IPS-NIHi11 (cell line): ENCODE data around the gene DAPK3.
A peak's percentile ranks its signal among the peaks of the same experiment; 100 is the strongest.
"Not testable (repeated sequence)": the region's sequence is repeated elsewhere in the genome, so short reads cannot be mapped to it uniquely, and the experiment has no call there.

Experiments
- DNase-seq: peaks from one replicate; pipeline ENCODE4 v3.0.0; 2012; ENCODE audit warnings: mixed read lengths, low spot score

DAPK3 gene

DNA sequence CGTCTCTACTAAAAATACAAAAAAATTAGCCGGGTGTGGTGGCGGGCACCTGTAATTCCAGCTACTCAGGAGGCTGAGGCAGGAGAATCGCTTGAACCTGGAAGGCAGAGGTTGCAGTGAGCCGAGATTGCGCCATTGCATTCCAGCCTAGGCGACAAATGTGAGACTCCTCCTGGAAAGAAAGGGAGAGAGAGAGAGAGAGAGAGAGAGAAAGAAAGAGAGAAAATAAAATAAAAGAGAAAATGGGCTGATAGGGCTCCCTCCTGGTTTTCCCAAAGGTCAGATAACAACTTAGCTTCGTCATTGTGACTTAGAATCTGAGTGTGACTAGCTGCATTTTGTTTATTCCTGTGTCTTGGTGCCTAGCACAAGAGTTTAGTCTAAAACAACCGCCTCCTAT, 34.5 kb upstream of the DAPK3 start:
- DNase-seq, result not testable (repeated sequence)

DNA sequence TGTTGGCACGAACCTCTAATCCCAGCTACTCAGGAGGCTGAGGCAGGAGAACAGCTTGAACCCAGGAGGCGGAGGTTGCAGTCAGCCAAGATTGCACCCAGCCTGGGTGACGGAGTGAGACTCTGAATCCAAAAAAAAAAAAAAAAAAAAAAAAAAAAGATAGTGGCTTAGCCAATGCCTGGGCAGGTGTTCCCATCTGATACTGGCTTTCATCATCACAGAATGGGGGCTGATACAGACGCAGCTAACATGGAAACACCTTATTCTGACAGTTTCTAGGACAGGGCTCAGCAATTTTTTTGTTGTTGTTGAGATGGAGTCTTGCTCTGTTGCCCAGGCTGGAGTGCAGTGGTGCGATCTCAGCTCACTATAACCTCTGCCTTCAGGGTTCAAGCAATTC, 29.9 kb upstream of the DAPK3 start:
- not testable (repeated sequence) for DNase-seq

DNA sequence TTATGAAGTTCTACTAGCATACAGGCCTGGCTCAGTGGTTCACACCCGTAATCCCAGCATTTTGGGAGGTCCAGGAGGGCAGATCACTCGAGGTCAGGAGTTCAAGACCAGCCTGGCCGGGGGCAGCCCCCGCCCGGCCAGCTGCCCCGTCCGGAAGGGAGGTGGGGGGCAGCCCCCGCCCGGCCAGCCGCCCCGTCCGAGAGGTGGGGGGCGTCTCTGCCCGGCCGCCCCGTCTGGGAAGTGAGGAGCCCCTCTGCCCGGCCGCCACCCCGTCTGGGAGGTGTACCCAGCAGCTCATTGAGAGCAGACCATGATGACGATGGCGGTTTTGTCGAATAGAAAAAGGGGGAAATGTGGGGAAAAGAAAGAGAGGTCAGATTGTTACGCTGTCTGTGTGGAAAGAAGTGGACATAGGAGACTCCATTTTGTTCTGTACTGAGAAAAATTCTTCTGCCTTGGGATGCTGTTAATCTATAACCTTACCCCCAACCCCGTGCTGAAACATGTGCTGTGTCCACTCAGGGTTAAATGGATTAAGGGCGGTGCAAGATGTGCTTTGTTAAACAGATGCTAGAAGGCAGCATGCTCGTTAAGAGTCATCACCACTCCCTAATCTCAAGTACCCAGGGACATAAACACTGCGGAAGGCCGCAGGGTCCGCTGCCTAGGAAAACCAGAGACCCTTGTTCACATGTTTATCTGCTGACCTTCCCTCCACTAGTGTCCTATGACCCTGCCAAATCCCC, 27.9 kb upstream of the DAPK3 start:
- not testable (repeated sequence) for DNase-seq

DNA sequence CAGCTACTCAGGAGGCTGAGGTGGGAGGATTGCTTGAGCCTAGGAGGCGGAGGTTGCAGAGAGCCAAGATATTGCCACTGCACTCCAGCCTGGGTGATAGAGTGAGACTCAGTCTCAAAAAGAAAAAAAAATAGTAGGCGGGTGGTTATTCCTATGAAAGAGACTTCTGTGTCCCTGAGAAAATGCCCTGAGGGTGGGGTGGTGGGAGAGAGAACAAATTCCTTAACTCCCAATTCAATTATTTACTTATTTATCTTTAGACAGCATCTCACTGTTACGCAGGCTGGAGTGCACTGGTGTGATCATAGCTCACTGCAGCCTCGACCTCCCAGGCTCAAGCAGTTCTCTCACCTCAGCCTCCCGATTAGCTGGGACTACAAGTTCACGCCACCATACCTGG, 24.7 kb upstream of the DAPK3 start:
- DNase-seq, result no peak

DNA sequence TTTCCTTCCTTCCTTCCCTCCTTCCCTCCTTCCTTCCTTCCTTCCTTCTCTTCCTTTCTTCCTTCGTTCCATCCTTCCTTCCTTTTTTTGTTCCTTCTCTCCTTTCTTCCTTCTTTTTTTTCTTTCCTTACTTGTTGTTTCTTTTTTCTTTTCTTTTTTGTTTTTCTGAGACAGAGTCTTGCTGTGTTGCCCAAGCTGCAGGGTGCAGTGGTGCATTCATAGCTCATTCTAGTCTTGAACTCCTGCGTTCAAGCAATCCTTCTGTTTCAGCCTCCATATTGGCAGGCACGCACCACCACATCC, 19.9 kb upstream of the DAPK3 start:
- no peak for DNase-seq

DNA sequence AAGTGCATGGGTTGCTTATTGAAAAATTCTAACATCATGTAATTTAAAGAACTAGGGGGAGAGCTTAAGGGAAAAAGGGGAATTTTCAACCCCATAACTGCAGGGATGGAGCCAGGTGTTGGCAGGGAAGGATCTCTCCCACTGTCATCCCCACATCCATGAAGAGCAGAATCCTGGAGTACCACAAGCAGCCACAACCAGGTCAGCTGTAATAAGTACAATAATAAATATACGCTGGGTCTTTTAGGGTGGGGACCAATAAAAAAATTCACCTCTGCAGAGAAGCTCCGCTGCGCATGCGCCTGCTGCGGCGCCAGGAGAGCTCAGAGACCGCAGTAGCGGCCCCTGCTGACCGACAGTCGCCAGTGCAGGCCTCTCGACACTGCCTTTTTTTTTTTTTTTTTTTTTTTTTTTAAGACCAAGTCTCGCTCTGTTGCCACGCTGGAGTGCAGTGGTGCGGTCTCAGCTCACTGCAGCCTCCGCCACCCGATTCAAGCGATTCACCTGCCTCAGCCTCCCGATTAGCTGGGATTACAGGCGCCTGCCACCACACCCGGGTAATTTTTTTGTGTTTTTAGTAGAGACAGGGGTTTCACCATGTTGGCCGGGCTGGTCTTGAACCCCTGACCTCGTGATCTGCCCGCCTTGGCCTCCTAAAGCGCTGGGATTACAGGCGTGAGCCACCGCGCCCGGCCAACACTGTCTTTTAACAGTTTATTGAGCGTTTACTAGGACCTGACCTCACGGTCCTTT, 16.9 kb upstream of the DAPK3 start:
- peak; percentile 73 for DNase-seq

DNA sequence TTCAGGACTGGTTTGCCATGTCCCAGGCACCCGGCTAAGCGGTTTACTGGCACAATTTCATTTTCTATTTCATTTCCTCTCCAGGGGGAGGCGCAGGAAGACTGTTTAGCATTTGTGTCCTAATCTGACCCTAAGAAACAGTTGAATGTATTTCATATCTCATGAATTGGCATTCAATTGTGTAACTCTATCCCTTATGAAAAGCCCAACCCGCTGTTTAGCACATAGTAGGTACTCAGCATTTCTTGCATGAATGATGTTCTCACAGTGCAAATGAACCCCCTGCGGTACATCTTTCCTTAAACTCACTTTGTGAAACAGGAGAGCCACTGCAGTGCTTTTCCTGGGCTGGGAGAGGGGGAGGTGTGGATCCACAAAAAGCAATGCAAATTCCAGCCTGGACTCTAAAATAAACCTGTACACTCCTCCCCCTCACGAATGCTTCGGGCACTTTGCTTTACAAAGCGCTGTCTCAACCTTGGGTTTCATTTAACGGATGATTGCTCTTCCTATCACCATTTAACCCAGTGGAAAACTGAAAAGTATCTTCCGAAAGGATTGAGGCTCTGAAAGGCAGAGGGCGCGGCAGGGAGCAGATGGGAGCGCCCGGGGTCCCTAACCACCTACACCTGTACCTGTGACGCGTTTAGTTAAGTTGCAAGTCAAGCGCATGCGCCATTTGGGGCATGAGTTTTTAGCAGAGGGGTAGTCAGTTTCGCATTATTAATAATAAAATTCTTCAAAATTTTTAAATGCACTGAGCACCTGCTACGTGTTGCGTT, 15.6 kb upstream of the DAPK3 start:
- peak; percentile 29 for DNase-seq

DNA sequence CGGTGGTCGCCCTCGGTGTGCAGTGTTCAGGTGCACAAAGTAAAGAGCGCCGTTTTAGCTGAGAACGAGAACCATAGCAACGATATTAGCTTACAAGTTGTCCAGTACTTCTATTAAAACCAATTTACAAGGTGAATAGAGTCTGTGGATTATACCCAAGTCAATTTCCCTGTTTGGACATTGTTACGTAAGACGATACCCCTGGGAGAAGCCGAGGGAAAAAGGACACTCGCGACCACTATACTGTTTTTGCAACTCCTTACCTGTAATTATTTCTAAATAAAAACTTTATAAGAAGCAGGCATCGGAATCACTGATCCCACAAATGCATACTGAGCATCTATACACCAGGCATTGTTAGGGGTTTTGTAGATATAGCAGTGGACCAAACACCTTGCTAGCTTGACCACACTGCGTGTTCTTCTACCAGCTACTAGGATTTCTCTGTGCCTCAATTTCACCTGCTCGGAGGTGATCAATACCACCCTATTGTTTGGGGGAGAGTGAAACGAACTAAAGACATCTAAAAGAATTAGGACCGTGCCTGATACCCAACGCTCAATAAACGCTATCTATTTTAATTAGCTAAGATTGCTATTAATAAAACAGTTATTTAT, 14.9 kb upstream of the DAPK3 start:
- DNase-seq, result no peak

DNA sequence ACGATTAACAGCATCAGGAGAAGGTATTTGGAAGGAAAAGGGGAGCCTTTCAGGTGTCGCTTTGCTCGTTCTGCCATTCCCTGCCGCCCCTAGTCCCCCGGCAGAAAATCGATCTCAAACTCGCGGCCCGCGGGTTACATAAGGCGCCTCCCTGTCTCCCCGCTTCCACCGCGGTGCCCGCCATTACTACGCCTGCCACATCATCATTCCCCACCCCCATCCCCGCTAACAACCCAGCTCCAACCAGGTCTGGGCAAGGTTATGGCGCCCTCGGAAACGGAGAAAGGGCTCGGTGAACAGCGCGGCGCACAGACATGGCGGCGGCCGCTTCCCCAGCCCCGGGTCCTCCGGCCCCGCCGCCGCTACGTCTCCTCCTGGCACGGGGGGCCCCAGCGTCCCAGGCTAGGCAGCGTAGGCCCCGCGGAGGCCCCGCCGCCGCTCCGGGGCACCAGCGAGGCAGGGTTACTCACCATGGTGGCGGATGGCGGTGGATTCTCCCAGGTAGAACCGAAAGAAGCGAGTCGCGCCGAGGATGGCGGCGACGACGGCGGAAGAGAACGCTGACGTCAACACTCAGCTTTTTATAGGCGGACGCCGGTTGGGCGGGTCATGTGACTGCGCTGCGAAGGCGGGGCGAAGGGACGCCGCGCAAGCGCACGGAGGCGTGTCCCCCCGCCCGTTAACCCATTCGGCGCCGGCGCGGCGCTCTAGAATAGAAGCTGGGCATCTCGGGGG, 14.2 kb upstream of the DAPK3 start, which contains the start of gene EEF2:
Gene EEF2, minus strand, starts transcription at position 556 of the 735 bp plus-strand sequence. Its CDS starts 83 bp downstream, at position 473.
- peak; percentile 94 for DNase-seq

DNA sequence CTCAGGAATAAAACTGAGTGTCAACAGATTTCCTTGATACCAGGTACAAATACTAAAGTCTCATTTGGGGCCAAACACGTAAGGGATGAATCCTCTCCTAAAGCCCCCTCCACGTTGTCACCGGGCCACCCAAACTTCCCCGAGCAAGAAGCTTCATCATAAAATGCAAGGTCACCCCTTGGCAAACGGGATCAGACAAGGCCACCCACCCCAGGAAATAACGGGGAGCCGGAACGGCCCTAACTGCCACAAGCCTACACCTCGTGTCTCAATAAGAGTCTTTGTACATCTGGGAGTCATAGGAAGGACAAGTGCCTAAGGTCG, 13.6 kb upstream of the DAPK3 start:
- DNase-seq, result no peak

DNA sequence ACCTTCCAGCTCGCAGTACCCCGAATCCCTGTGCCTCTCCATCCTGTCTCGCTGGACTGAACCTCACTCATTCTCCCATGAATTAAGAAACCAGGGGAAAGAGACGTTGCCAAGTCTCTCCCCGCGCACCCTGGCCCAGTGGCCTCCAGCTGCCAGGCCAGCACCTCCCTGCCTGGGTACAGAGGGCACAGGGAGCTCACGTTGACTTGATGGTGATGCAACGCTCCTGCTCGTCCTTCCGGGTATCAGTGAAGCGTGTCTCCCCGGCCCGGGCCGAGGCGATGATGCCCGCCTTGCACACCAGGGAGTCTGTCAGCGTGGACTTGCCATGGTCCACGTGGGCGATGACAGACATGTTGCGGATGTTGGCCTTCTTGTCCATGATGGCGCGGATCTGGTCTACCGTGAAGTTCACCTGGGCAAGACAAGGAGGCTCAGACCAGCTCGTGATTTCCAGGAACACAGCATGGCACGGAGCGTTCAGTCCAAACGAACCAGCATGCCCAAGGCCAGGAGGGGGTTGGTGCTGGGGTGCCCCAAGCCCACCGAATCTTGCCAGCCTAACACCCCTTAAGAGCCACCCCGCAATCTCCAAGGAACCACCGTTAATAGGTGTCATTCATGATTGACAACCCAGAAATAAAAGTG, 13.2 kb upstream of the DAPK3 start:
- DNase-seq, result no peak

DNA sequence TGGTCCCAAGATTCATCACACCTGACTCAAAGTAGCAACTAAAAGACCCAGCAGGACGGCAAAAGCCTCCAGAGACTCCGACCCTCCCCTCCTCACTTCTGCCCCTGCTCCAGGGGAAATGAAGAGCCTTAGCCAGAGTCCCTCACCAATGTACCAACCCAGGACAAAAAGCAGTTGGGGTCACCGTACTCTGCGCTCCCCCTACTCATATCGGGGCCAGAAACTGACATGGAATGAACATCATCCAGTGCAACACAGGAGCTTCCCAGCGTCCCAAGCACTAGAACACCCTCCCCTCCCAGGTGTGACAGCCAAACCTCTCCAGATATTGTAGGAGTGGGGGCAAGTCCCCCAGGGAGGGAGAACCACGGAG, 12.6 kb upstream of the DAPK3 start:
- DNase-seq, result no peak

DNA sequence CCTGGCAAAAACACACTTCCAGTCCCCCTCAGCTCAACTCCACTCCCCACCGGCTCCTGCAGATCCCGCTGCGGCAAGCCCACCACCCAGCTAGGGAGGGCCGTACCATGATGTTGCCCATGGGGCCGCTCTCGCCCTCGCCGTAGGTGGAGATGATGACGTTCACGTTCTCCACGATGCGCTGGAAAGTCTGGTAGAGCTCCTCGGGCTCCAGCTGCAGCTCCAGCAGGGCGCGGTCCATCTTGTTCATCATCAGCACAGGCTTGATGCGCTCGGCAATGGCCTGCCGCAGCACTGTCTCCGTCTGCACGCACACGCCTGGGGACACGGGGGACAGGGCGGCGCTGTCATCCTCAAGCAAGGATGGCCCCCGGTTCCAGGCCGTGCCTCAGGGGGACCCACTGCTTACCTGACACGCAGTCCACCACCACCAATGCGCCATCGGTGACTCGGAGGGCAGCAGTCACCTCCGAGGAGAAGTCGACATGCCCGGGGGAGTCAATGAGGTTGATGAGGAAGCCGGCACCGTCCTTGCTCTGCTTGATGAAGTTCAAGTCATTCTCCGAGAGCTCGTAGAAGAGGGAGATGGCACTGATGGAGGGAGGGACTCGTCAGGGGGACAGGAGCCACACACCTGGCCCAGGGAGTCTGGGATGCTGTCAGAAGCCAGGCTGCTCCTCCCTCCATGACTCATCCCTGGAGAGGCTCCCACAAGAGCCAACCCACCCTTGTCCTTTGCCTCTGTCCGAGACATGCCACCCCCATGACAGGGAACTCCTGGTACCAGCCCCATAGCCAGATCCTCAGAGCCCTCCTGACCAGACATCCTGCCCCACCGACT, 12.0 kb upstream of the DAPK3 start:
- peak; percentile 5 for DNase-seq

DNA sequence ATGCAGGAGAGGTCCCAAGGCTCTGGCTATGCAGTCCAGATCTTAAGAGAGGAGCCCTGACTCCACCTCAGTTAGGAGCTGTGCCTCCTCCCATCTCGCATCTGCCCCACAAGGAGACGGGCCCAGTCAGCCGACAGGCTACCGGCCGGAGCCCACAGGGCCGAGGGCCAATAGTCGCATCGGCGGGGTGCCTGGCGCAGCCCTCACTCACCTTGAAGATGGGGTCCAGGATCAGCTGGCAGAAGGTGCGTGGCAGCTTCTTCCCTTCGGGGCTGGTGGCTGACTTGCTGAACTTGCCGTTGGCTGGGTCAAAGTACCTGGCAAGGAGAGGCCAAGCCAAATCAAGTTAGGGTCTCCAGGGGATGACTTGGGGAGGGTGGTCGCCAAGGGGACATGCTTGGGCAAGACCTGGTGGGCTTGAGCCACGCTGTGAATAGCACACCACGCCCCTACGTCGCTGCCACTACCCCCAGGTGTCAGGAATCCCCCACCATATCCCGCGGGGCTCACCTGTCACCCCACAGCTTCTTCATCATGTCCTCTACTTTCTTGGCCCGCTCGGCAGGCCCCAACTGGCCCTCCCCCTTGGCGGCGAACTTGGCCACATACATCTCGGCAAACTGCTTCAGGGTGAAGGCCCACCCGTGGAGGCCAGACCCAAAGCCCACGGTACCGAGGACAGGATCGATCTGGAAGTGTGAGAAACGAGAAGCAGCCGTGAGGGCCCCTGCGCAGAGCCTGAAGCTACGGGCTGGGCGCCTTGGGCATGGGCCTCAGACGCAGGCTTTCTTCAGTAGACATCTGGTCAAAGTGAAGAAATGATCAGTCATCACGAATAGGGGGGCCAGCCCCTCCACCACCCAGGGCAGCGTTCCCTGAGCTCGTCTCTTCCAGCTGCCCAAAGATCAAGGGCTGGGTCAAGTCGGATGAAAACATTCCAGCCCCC, 11.1 kb upstream of the DAPK3 start:
- DNase-seq, result no peak

DNA sequence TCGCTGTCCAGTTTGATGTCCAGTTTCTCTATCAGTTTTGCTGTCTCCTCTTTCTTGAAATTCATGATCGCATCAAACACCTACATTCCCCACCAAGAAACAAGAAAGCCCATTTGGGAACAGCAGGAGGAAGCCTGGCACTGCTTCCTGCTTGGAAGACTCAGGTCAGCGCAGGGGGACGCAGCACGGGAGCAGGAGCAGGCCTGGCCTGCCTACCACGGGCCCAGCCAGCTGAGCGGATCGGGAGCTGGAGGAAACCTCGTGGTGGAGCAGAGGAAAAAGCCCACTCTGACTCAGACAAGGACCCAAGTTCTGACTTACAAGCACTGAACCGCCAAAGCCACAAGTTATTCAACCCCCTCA, 10.5 kb upstream of the DAPK3 start:
- no peak for DNase-seq

DNA sequence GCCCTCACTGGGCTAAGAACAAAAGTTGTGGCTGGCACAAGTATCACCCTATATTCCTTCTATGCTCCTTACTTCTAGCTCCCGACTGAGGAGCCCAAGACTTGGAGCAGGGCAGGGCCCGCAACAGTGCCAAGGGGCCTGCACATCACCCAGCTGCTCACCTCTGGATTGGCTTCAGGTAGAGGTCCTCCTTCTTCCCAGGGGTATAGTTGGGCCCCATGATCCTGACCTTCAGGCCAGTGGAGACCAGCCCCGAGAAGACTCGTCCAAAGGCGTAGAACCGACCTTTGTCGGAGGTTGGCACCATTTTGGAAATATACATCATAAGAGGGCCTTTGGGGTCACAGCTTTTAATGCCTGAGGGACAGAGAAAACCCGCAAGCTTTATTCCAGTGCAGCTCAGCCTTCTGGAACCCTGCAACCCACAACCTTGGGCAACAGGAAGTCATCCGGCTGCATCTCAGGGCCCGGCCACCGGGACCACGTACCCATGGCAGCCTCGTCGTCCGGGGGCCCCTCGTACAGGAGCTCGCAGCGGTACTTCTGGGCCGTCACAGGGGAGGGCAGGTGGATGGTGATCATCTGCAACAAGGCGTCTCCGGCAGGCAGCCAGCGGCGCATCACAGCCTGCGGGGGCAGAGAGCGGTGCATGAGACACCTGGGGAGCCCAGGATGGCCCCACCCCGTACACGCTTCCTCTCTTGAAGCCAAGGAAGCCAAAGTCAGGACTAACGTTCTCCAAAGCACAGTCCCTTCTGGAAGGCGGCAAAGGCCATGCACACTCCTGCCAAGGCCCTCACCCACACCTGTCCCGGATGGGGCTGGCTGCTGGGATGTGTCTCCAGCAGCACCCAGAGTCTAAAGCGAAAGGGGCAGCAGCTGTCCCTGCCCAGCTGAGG, 9.7 kb upstream of the DAPK3 start:
- peak; percentile 4 for DNase-seq

DNA sequence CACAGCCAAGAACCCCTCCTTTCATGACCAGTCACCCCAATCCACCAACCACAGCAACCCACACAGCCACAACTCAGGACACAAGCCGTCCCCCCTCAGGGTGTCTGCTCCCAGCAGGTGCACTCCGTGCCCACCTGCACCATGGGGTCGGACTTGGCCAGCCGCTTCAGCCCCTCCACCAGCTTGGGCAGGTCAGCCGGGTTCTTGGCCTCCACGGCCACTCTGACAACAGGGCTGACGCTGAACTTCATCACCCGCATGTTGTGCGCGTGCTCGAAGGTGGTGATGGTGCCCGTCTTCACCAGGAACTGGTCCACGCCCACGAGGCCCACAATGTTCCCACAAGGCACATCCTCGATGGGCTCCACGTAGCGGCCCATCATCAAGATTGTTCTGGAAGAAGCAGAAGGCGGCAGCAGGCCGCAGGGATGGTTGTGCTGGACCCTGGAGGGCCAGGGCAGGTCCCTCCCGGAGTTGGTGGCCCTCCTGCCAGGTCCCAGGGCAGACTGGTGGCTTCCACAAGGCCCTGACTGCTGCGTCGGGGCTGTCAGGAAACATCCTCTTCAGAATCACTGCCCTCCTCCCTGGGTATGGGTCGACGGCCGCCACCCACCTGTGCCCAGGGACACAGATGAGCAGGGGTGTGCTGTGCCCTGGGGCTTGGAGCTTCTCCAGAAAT, 8.9 kb upstream of the DAPK3 start:
- peak; percentile 6 for DNase-seq

DNA sequence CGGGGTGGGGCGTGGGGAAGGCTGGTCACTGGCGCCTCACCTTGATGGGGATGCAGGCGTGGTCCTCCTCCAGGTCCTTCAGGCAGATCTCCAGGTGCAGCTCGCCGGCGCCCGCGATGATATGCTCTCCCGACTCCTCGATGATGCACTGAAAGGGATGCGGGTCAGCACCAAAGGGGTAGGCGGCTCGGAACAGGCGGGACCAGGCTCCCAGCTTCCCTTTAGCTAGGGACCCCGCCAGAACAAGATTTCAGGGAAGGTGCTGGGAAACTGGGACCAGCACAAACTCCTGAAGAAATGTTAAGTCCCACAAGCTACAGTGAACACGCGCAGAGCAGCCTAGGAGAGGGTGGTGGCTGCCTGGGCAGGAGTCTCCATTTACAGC, 8.4 kb upstream of the DAPK3 start:
- DNase-seq, result peak; percentile 11
